Testis (tissue), 2 donors: ENCODE measurements around the gene CRIM1.

ENCODE experiments used
- CTCF ChIP-seq, 3 experiments: fragments of 450-650 bp in 2 of 3; fragments of 200-600 bp in 1 of 3; sonication (generic) in 1 of 3; IDR thresholded peaks; one replicate each; pipeline ENCODE4 v1.5.1; 2016 to 2019; ENCODE audit warnings: antibody characterized with exemption in 3 of 3, mild to moderate bottlenecking in 2 of 3, moderate library complexity in 1 of 3
- POLR2A ChIP-seq: fragments of 450-650 bp; IDR thresholded peaks from one replicate; pipeline ENCODE4 v1.6.1; 2017; ENCODE audit warnings: antibody characterized with exemption, mild to moderate bottlenecking, moderate library complexity

- no peak for TF ChIP-seq CTCF (IDR thresholded peaks at IDR 0.05)
- TF ChIP-seq POLR2A: no peak
Observed at GRCh38 chr2:36444216-36444936, 88.8 kb downstream of the CRIM1 start.
